Sigmoid colon (tissue), 7 donors: ENCODE measurements around the gene EEF1AKMT2. TPM values are rescaled to one million over a fixed set of nuclear protein-coding genes. Genes with fewer than 3 reads are reported as not detected.
A peak's percentile ranks its signal among the peaks of the same experiment; 100 is the strongest.

Experiments used
- DNase-seq: peaks from one replicate; pipeline ENCODE4 v3.0.0-alpha.2; 2019
- H3K27ac ChIP-seq, 4 donors: fragments of 200-600 bp; sonication (generic); one replicate each; pipeline ENCODE4 v1.5.1; 2016 to 2019; ENCODE audit warnings: mild to moderate bottlenecking in 1 of 4
- H3K27me3 ChIP-seq, 3 donors: fragments of 200-600 bp; sonication (generic); one replicate each; pipeline ENCODE4 v1.5.1; 2019; ENCODE audit warnings: mild to moderate bottlenecking in 1 of 3
- H3K36me3 ChIP-seq, 4 donors: fragments of 200-600 bp; sonication (generic); one replicate each; pipeline ENCODE4 v1.5.1; 2016 to 2019
- H3K4me1 ChIP-seq, 4 donors: fragments of 200-600 bp; sonication (generic); one replicate each; pipeline ENCODE4 v1.5.1; 2017 to 2019
- H3K4me3 ChIP-seq, 4 donors: fragments of 200-600 bp; sonication (generic); one replicate each; pipeline ENCODE4 v1.5.1; 2017 to 2019; ENCODE audit warnings: mild to moderate bottlenecking in 2 of 4, moderate library complexity in 1 of 4
- H3K9me3 ChIP-seq, 4 donors: fragments of 200-600 bp in 3 of 4; sonication (generic) in 3 of 4; one replicate each; pipeline versions ENCODE4 v1.5.1 to v1.6.1; 2013 to 2019
- EP300 ChIP-seq, 4 donors: sonication (generic); formaldehyde crosslinking; IDR thresholded peaks; one replicate each; pipeline ENCODE4 v1.6.1; 2017; ENCODE audit warnings: antibody characterized with exemption in 4 of 4
- POLR2A ChIP-seq, 2 donors: fragments of 450-650 bp; IDR thresholded peaks; one replicate each; pipeline ENCODE4 v1.6.1; 2016; ENCODE audit warnings: antibody characterized with exemption in 2 of 2, mild to moderate bottlenecking in 2 of 2, moderate library complexity in 2 of 2
- POLR2AphosphoS5 ChIP-seq, 4 donors: sonication (generic); formaldehyde crosslinking; IDR thresholded peaks; one replicate each; pipeline ENCODE4 v1.6.1; 2017; ENCODE audit warnings: antibody characterized with exemption in 4 of 4
- WGBS, 2 donors: extraction: QIAGEN DNeasy Blood & Tissue Kit; methylation state at CpG; one replicate each; pipeline ENCODE4 v1.1.7; 2013; 5-methylcytosine and 5-hydroxymethylcytosine counted together
- intact Hi-C: fragments of 100-400 bp; cut with DNase I; formaldehyde crosslinking; loops from one replicate; pipeline ENCODE4 v1.15.1; 2023
- polyA plus RNA-seq, 3 donors: library from polyadenylated mRNA; stranded (reverse); fragments of 200-250 nt; gene quantifications; one replicate each; pipeline ENCODE4 v1.2.3, GENCODE V29; 2013
- total RNA-seq, 4 donors: library from RNA; depleted of rRNA; stranded (reverse); fragments of >200 nt; gene quantifications; one replicate each; pipeline ENCODE4 v1.1.0, GENCODE V29; 2016
- TF ChIP-seq, protein P1 (sequence below), 4 experiments: fragments of 450-650 bp in 3 of 4; fragments of 200-600 bp in 1 of 4; IDR thresholded peaks; one replicate each; pipeline ENCODE4 v1.5.1; 2016 to 2019; ENCODE audit warnings: antibody characterized with exemption in 4 of 4, mild to moderate bottlenecking in 3 of 4, moderate library complexity in 2 of 4
- donor health status: healthy with polysubstance abuse.
- donor health status: Bipolar disorder and iron deficiency.
- donor health status: healthy.

EEF1AKMT2 gene
- total and polyA plus RNA-seq, 7 donors: 10.0 to 19.7 (median 15.6) TPM

DNA sequence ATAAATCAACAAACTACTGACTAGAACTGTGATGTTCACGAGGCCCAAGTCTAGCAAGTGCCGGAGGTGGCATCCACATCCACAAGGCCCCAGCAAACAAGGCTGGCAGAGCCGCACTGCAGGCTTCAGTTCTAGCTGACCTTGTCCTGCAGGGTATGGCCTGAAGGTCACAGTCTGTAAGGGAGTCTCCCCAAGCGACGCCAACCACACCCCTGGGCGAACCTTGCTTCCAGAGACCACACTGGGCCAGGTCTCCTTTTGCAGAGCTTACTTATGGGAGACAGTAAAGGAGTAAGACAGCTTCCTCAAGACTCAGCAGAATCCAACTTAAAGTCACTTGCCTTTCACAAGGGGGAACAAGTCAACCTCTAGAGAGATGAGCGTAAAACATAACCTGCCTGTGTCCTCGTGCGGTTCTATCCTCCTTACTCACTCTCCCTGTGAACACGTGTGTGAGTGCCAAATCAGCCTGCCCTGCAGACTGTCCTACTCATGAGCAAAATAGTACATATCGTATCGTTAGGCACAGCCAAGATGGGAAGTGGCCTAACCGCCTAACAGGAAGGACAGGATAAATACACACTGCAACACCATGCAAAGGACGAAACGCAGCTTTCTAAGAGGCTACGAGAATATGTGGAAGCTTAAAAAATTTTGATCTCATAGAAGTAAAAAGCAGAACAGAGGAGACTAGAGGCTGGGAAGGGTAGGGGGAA is 70.2 kb downstream of the EEF1AKMT2 start:
- intact Hi-C loops: no loop called here
- Histone ChIP-seq H3K4me1 (peaks cover 0 to 95% (median 81%) of the 10 kb centered on the region in 4 donors), H3K36me3 (no peaks in the 10 kb centered on the region), H3K27me3 (no peaks in the 10 kb centered on the region), H3K9me3 (no peaks in the 10 kb centered on the region), H3K27ac (peak overlapping the region; percentile 78 to 85 (median 80)), H3K4me3 (no peak overlapping the region)
- DNase-seq: peak; percentile 90
- WGBS, 2 donors: 61 to 70% methylated on average over 16 of the region's 16 CpGs
- TF ChIP-seq EP300 (IDR thresholded peaks at IDR 0.05) (peak in 2 of 4 donors; percentile 11 to 29), POLR2AphosphoS5 (IDR thresholded peaks at IDR 0.05) (peak; percentile 13 to 78 (median 64)), POLR2A (IDR thresholded peaks at IDR 0.05) (peak in 1 of 2 donors; percentile 8)
- TF ChIP-seq, protein P1, sequence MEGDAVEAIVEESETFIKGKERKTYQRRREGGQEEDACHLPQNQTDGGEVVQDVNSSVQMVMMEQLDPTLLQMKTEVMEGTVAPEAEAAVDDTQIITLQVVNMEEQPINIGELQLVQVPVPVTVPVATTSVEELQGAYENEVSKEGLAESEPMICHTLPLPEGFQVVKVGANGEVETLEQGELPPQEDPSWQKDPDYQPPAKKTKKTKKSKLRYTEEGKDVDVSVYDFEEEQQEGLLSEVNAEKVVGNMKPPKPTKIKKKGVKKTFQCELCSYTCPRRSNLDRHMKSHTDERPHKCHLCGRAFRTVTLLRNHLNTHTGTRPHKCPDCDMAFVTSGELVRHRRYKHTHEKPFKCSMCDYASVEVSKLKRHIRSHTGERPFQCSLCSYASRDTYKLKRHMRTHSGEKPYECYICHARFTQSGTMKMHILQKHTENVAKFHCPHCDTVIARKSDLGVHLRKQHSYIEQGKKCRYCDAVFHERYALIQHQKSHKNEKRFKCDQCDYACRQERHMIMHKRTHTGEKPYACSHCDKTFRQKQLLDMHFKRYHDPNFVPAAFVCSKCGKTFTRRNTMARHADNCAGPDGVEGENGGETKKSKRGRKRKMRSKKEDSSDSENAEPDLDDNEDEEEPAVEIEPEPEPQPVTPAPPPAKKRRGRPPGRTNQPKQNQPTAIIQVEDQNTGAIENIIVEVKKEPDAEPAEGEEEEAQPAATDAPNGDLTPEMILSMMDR (IDR thresholded peaks at IDR 0.05): no peak

DNA sequence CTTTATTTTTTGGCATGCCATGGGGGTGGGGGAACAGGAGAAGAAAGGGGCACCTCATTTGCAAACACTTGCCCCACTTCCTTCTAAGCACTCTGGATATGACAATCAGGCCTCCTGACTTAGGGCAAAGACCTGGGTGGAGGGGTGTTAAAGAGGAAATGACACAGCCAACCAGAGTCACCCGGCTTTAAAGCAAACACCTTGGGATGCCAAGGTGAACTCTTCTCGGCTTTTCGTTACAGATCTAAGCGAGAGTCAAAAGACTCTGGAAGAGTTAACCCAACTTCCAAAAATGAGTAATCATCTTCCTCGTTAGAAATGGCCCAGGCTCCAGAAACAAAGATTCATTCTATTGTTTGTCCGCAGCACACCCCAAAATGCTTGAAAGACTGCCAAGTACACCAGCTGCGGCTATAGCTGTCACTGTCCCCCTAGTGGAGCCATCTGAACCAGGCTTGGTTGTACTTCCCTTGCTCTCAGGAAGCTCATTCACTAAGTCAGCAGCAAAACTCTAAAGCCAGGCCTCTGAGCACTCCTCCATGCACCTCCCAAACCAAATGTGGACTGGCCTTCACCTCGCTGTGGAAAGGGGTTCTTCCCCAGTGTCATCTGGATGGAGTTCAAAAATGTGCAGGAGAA is 72.4 kb downstream of the EEF1AKMT2 start:
- peak; percentile 82 for DNase-seq

GRCh38 chr10:124717911-124718741 is 73.6 kb downstream of the EEF1AKMT2 start:
- Histone ChIP-seq H3K4me1 (peaks cover 0 to 85% (median 64%) of the 10 kb centered on the region in 4 donors), H3K27ac (peak overlapping the region; percentile 27 to 85 (median 72)), H3K36me3 (no peaks in the 10 kb centered on the region), H3K4me3 (no peak overlapping the region), H3K27me3 (no peaks in the 10 kb centered on the region), H3K9me3 (no peaks in the 10 kb centered on the region)
- no peak for DNase-seq
- 48 to 70% methylated on average over 12 of the region's 12 CpGs for WGBS, 2 donors
- intact Hi-C loops: no loop called here
- TF ChIP-seq POLR2AphosphoS5 (IDR thresholded peaks at IDR 0.05) (peak in 1 of 4 donors; percentile 12), EP300 (IDR thresholded peaks at IDR 0.05) (no peak)

More for the DNA sequence above, 72.4 kb downstream of the EEF1AKMT2 start:
- Histone ChIP-seq H3K4me1 (peaks cover 0 to 85% (median 72%) of the 10 kb centered on the region in 4 donors), H3K4me3 (no peak overlapping the region), H3K9me3 (no peaks in the 10 kb centered on the region), H3K27me3 (no peaks in the 10 kb centered on the region), H3K27ac (peak overlapping the region; percentile 40 to 85 (median 72)), H3K36me3 (no peaks in the 10 kb centered on the region)
- intact Hi-C loops: no loop called here
- TF ChIP-seq, protein P1 (IDR thresholded peaks at IDR 0.05): peak in 2 of 4 experiments; percentile 29 to 57
- TF ChIP-seq POLR2AphosphoS5 (IDR thresholded peaks at IDR 0.05) (peak in 2 of 4 donors; percentile 27 to 33), POLR2A (IDR thresholded peaks at IDR 0.05) (no peak)
- WGBS, 2 donors: 1 to 11% methylated on average over 8 of the region's 8 CpGs

DNA sequence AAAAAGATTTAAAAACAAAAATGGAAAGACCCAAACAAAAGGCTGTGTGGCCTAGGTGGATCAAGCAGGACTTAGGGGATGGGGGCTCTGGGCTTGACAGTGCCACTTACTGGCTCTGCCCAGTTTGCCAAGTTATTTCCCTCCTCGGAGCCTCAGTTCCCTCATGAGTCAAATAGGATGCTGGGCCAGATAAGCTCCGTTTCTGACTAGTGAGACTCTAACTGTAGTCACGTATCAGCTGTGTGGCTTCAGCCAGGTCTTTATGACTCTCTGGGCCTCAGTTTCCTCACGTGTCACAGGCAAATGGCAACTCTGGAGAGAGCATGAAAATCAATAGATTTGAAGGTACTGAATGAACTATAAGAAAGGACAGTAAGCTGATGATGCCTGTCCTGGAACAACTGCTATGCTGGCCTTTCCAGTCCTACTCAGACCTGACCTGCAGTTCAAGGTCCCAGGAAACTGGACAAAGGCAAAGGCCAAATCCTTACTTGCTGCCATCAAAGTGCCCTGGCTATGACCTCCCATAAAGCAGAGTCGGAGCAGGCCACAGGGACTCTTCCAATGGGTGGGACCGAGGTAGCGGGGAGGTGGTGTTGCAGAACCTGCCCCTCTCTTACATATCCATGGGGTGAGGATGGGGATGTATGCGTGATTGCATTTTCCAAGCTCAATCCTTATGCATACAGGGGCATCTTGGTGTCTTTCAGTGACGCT is 74.5 kb downstream of the EEF1AKMT2 start:
- WGBS, 2 donors: 92 to 94% methylated on average over 9 of the region's 9 CpGs
- H3K9me3 ChIP-seq: no peaks in the 10 kb centered on the region
- no peak for DNase-seq
- no peak for TF ChIP-seq POLR2AphosphoS5 (IDR thresholded peaks at IDR 0.05)
- TF ChIP-seq, protein P1 (IDR thresholded peaks at IDR 0.05): no peak
- TF ChIP-seq EP300 (IDR thresholded peaks at IDR 0.05): no peak
- TF ChIP-seq POLR2A (IDR thresholded peaks at IDR 0.05): no peak
- peaks cover 0 to 75% (median 55%) of the 10 kb centered on the region in 4 donors for H3K4me1 ChIP-seq
- H3K27me3 ChIP-seq: no peaks in the 10 kb centered on the region
- H3K4me3 ChIP-seq: no peak overlapping the region
- peak overlapping the region in 2 of 4 donors; percentile 64 to 85 for H3K27ac ChIP-seq
- intact Hi-C loops: no loop called here
- no peaks in the 10 kb centered on the region for H3K36me3 ChIP-seq
